A549 (cell line): ENCODE data around the gene EXOC3. TPM values are rescaled to one million over a fixed set of nuclear protein-coding genes. Genes with fewer than 3 reads are reported as not detected.
A peak's percentile ranks its signal among the peaks of the same experiment; 100 is the strongest.

Source experiments
- ATAC-seq, 2 experiments: fragments of 200-7000 bp in 1 of 2; fragments of >200 bp in 1 of 2; cut with Nextera tagmentation in 1 of 2; cut with Tn5 transposase in 1 of 2; 3 replicates each; pipeline versions ENCODE4 v1.8.0 to v1.9.1; 2018 to 2020; ENCODE audit warnings: mild to moderate bottlenecking in 1 of 2, moderate library complexity in 1 of 2
- CTCF ChIA-PET: fragments of 300-600 bp; sonication (Branson Sonifier 250); formaldehyde crosslinking; extraction: SDS; loops from one replicate; lab custom pipeline; 2021; ENCODE audit warnings: antibody characterized with exemption, inconsistent platforms; lab: Yijun Ruan, JAX
- POLR2A ChIA-PET: fragments of 350-600 bp; formaldehyde crosslinking; extraction: SDS; loops from one replicate; lab custom pipeline; 2021; ENCODE audit warnings: antibody characterized with exemption, inconsistent platforms; lab: Yijun Ruan, JAX
- DNase-seq, 2 experiments: peaks; one replicate each; pipeline versions ENCODE4 v3.0.0 to v3.0.0-alpha.2; 2011 to 2016; ENCODE audit warnings: low read depth in 1 of 2, low spot score in 1 of 2
- FAIRE-seq: peaks from 2 replicates; lab custom pipeline; 2011; peaks lifted over from hg19 to GRCh38; lab: Jason Lieb, UNC
- H3K27ac ChIP-seq, 2 experiments: fragments of >200 bp; sonication (Bioruptor Twin); formaldehyde crosslinking; 3 replicates each; pipeline ENCODE4 v1.5.1; 2016 to 2017
- H3K4me1 ChIP-seq: fragments of >200 bp; sonication (Bioruptor Twin); formaldehyde crosslinking; 3 replicates; pipeline ENCODE4 v1.6.1; 2016
- H3K4me2 ChIP-seq: fragments of >200 bp; sonication (Bioruptor Twin); formaldehyde crosslinking; 3 replicates; pipeline ENCODE4 v1.6.1; 2016
- H3K4me3 ChIP-seq: fragments of >200 bp; sonication (Bioruptor Twin); formaldehyde crosslinking; 3 replicates; pipeline ENCODE4 v1.5.1; 2016
- H3K9me3 ChIP-seq: fragments of >200 bp; sonication (Bioruptor Twin); formaldehyde crosslinking; 3 replicates; pipeline ENCODE4 v1.6.1; 2016
- CBX2 ChIP-seq: fragments of 200-600 bp; sonication (generic); IDR thresholded peaks from 2 replicates; pipeline ENCODE4 v1.6.1; 2016; ENCODE audit warnings: low read depth, mild to moderate bottlenecking, borderline replicate concordance
- EHF ChIP-seq: fragments of 250-450 bp; sonication (Bioruptor Pico); IDR thresholded peaks from 2 replicates; pipeline ENCODE4 v1.5.0; 2020; ENCODE audit warnings: mild to moderate bottlenecking
- GATA3 ChIP-seq: IDR thresholded peaks from 2 replicates; pipeline ENCODE4 v1.6.1; 2012; ENCODE audit warnings: borderline replicate concordance
- HDAC2 ChIP-seq: fragments of 200-600 bp; sonication (generic); IDR thresholded peaks from 2 replicates; pipeline ENCODE4 v1.6.1; 2016
- HOXA7 ChIP-seq: fragments of 250-450 bp; sonication (Bioruptor Pico); IDR thresholded peaks from 2 replicates; pipeline ENCODE4 v1.5.0; 2020; ENCODE audit warnings: mild to moderate bottlenecking, moderate library complexity
- JUN ChIP-seq, 2 experiments: fragments of >200 bp; sonication (Bioruptor Twin); formaldehyde crosslinking; IDR thresholded peaks; 2 replicates in 1 of 2; 3 replicates in 1 of 2; pipeline ENCODE4 v1.6.1; 2016 to 2017
- KDM5A ChIP-seq: fragments of 200-600 bp; sonication (generic); IDR thresholded peaks from 2 replicates; pipeline ENCODE4 v1.6.1; 2016; ENCODE audit warnings: antibody characterized with exemption, mild to moderate bottlenecking
- PHF8 ChIP-seq: fragments of 200-600 bp; sonication (generic); IDR thresholded peaks from 2 replicates; pipeline ENCODE4 v1.6.1; 2016; ENCODE audit warnings: low read depth, mild to moderate bottlenecking, antibody characterized with exemption, moderate library complexity, borderline replicate concordance
- POLR2A ChIP-seq: IDR thresholded peaks from 2 replicates; pipeline ENCODE4 v1.6.1; 2012; ENCODE audit warnings: mild to moderate bottlenecking, low read length
- RAD21 ChIP-seq, 2 experiments: fragments of >200 bp in 1 of 2; sonication (Bioruptor Twin) in 1 of 2; formaldehyde crosslinking in 1 of 2; IDR thresholded peaks in 1 of 2; conservative IDR thresholded peaks in 1 of 2; 2 replicates in 1 of 2; 3 replicates in 1 of 2; pipeline ENCODE4 v1.6.1; 2012 to 2018; ENCODE audit warnings: inconsistent platforms in 1 of 2
- RARB ChIP-seq: fragments of 250-450 bp; sonication (Bioruptor Pico); IDR thresholded peaks from 2 replicates; pipeline ENCODE4 v1.8.0; 2021; ENCODE audit warnings: mild to moderate bottlenecking, moderate library complexity
- RCOR1 ChIP-seq: fragments of 150-350 bp; IDR thresholded peaks from 2 replicates; pipeline ENCODE4 v1.6.1; 2014; ENCODE audit warnings: antibody characterized with exemption, low read length, low read depth
- RFX5 ChIP-seq: fragments of 450-650 bp; IDR thresholded peaks from 2 replicates; pipeline ENCODE4 v1.7.1; 2014; ENCODE audit warnings: antibody characterized with exemption, mild to moderate bottlenecking, moderate library complexity
- RNF2 ChIP-seq: fragments of 200-600 bp; sonication (generic); IDR thresholded peaks from 2 replicates; pipeline ENCODE4 v1.6.1; 2016; ENCODE audit warnings: low read depth, mild to moderate bottlenecking, antibody characterized with exemption, moderate library complexity, borderline replicate concordance
- TFCP2L1 ChIP-seq: fragments of 250-450 bp; sonication (Bioruptor Pico); IDR thresholded peaks from 2 replicates; pipeline ENCODE4 v1.5.0; 2021; ENCODE audit warnings: mild to moderate bottlenecking
- TP53 ChIP-seq: fragments of 250-450 bp; sonication (Bioruptor Pico); IDR thresholded peaks from 2 replicates; pipeline ENCODE4 v1.5.0; 2021; ENCODE audit warnings: mild to moderate bottlenecking, moderate library complexity
- ZC3H11A ChIP-seq: fragments of 450-650 bp; IDR thresholded peaks from 2 replicates; pipeline ENCODE4 v1.6.1; 2014; ENCODE audit warnings: antibody characterized with exemption, mild to moderate bottlenecking
- ZSCAN20 ChIP-seq: fragments of 250-450 bp; sonication (Bioruptor Pico); IDR thresholded peaks from 2 replicates; pipeline ENCODE4 v1.8.0; 2022; ENCODE audit warnings: mild to moderate bottlenecking, moderate library complexity
- WGBS: methylation state at CpG from one replicate; pipeline ENCODE4 v1.1.6; 2017; ENCODE audit errors: missing lambda C conversion rate; 5-methylcytosine and 5-hydroxymethylcytosine counted together
- polyA minus RNA-seq: library from RNA; depleted of rRNA, polyadenylated mRNA; stranded (reverse); fragments of >200 nt; gene quantifications from 2 replicates; pipeline ENCODE4 v1.2.3, GENCODE V29; 2011; rRNA and poly(A)+ RNA removed
- polyA plus RNA-seq, 4 experiments: library from polyadenylated mRNA; depleted of rRNA in 3 of 4; stranded (reverse); fragments of >200 nt; fragmentation: RNase III in 1 of 4; extraction: RNeasy Plus Mini Kit Qiagen cat#74134 plus additional on column Dnase treatment in 1 of 4; gene quantifications; 2 replicates in 3 of 4; 3 replicates in 1 of 4; pipeline ENCODE4 v1.2.3, GENCODE V29; 2011 to 2017
- TF ChIP-seq, protein P1 (sequence below): IDR thresholded peaks from 2 replicates; pipeline ENCODE4 v1.6.1; 2012; ENCODE audit warnings: low read depth, borderline replicate concordance
- TF ChIP-seq, protein P2 (sequence below): fragments of >200 bp; sonication (Bioruptor Twin); formaldehyde crosslinking; IDR thresholded peaks from 3 replicates; pipeline ENCODE4 v1.6.1; 2016
- TF ChIP-seq, protein P3 (sequence below): IDR thresholded peaks from 2 replicates; pipeline ENCODE4 v1.6.1; 2012

Gene EXOC3
- polyA plus RNA-seq (2011; rRNA removed) (20.0 and 25.1 TPM in 2 replicates), polyA plus RNA-seq (2017; fragmentation: RNase III; extraction: RNeasy Plus Mini Kit Qiagen cat#74134 plus additional on column Dnase treatment) (33.6 to 36.2 TPM (median 34.0 TPM) in 3 replicates), polyA minus RNA-seq (23.6 and 25.2 TPM in 2 replicates)
- 18.4 and 20.4 TPM in 2 replicates for polyA plus RNA-seq (2012; cell fraction: cytosol; rRNA removed)
- polyA plus RNA-seq (2012; cell fraction: nucleus; rRNA removed) = 53.4 and 60.7 TPM in 2 replicates

DNA sequence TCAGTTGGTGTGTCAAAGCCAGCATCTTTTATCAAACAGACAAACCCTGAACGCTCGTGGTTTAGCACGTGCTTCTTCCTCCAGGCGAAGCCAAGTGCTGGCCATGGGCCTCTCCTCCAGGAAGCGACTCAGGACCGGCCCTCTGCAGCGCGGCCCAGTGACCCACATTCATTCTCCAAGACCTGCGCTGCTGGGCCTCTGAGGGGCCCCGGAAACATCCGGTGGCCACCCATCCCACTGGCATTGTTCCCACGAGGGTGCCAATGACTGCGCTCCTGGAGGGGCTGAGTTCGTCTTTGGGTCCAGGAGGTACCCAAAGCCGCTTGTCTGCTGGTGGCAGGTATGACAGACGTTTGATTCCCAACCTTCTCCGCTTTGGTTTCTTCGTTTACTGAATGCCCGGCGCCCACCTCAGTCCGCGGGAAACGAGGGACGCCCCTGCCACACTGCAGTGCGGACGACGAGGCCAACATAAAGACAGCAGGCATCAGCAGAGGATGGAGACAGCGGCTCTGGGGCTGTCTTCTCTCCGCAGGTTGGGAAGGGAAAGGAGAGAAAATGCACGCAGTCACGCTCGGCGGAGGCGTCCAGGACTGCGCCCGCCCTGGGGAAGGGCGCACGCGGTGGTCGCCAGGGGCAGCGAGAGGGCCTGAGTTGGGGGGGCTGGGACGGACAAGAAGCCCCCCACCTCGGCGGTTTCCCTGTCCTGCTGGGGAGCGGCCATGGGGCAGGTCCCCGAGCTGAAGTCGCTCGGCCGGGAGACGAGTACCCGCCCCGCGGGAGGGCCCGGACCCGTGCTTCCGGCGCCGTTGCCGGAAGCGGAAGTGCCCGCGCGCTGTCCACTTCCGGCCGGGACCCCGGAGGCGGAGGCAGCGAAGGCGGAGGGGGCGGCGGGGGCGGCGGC is at the start of gene EXOC3:
TSS of gene EXOC3 (plus strand) at position 842 of the 904 bp plus-strand sequence. CDS start 3,030 bp downstream, outside the sequence.
- CTCF ChIA-PET = interaction anchor here (1.1 kb wide), 1 partner anchor 126 kb away, joined by 4 read pairs; no protein-coding TSS in a partner anchor
- DNase-seq = peak; percentile 75 to 96
- H3K4me1 ChIP-seq = peaks cover 14% of the 10 kb centered on the region
- TF ChIP-seq, protein P1, sequence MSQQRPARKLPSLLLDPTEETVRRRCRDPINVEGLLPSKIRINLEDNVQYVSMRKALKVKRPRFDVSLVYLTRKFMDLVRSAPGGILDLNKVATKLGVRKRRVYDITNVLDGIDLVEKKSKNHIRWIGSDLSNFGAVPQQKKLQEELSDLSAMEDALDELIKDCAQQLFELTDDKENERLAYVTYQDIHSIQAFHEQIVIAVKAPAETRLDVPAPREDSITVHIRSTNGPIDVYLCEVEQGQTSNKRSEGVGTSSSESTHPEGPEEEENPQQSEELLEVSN = peak; percentile 74
- no peak for TF ChIP-seq TP53
- TF ChIP-seq KDM5A = peak; percentile 48; the same call in 1 of the 2 replicates
- TF ChIP-seq, protein P2, sequence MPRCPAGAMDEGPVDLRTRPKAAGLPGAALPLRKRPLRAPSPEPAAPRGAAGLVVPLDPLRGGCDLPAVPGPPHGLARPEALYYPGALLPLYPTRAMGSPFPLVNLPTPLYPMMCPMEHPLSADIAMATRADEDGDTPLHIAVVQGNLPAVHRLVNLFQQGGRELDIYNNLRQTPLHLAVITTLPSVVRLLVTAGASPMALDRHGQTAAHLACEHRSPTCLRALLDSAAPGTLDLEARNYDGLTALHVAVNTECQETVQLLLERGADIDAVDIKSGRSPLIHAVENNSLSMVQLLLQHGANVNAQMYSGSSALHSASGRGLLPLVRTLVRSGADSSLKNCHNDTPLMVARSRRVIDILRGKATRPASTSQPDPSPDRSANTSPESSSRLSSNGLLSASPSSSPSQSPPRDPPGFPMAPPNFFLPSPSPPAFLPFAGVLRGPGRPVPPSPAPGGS = peak; percentile 89
- TF ChIP-seq RFX5 = no peak
- TF ChIP-seq HOXA7 (CRISPR knock-in tag) = no peak
- TF ChIP-seq RNF2 = 0 out of 2 replicates have a peak, but pooled peaks have one; percentile 56
- TF ChIP-seq PHF8 = peak; percentile 92; the same call in 1 of the 2 replicates
- TF ChIP-seq ZC3H11A = no peak
- TF ChIP-seq, protein P3, sequence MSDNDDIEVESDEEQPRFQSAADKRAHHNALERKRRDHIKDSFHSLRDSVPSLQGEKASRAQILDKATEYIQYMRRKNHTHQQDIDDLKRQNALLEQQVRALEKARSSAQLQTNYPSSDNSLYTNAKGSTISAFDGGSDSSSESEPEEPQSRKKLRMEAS = peak; percentile 68
- TF ChIP-seq CBX2 = no peak
- peak; percentile 80 to 86; a peak in 4 of 5 replicates for TF ChIP-seq JUN (IDR thresholded peaks at IDR 0.05)
- peak; percentile 79 for TF ChIP-seq POLR2A
- TF ChIP-seq, all 56 proteins: peak for 8
- peak within 1 kb of the TSS; percentile 93 to 94 for H3K27ac ChIP-seq
- POLR2A ChIA-PET = interaction anchor here (1.0 to 1.3 kb wide), 3 partner anchors 9 to 171 kb away, joined by 3 to 4 read pairs (median 4); partner anchors contain the start of gene PDCD6
- H3K4me3 ChIP-seq = peak within 1 kb of the TSS; percentile 66
- H3K9me3 ChIP-seq = no peaks in the 10 kb centered on the region
- H3K4me2 ChIP-seq = peak within 1 kb of the TSS; percentile 97
- FAIRE-seq = no peak
- peak; percentile 93 to 96 for ATAC-seq
- 25% methylated on average over 19 of the region's 73 CpGs for WGBS

DNA sequence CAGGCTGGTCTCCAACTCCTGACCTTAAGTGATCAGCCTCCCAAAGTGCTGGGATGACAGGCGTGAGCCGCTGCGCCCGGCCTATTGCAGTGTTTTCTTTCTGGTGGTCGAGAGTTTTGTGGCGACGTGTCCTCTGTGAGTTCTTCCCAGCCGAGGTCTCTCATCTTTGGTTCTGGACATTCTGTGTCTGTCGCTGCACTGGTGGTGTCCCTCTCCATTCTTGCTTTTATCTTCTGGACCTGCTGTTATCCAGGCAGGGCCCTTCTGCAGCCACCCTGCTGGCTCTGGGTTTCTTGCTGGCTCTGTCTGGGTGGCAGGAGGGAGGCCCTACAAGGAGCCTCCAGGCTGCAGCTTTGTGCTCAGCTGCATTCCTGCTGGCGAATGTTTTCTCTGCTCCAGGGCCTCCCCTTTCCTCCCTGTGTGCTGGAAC is 49.1 kb upstream of the EXOC3 start:
- ATAC-seq (peak in 1 of 2 experiments; percentile 19; a peak in 2 of 6 replicates), DNase-seq (no peak), FAIRE-seq (no peak)
- POLR2A ChIA-PET = no interaction called here
- Histone ChIP-seq H3K9me3 (no peaks in the 10 kb centered on the region), H3K27ac (0 out of 6 replicates have a peak overlapping the region, but pooled peaks of 1 of the 2 experiments have one; percentile 28), H3K4me3 (no peak overlapping the region), H3K4me2 (no peak overlapping the region), H3K4me1 (peaks cover 23% of the 10 kb centered on the region)
- WGBS = 94% methylated on average over 10 of the region's 10 CpGs
- TF ChIP-seq RCOR1 (no peak), GATA3 (no peak), TFCP2L1 (CRISPR knock-in tag) (no peak), RARB (CRISPR knock-in tag) (no peak), HDAC2 (no peak), RAD21 (conservative IDR thresholded peaks at IDR 0.05 in 1 of 2, IDR thresholded peaks at IDR 0.05 in 1 of 2) (no peak), EHF (CRISPR knock-in tag) (no peak), ZSCAN20 (no peak)
- TF ChIP-seq, protein P2 = no peak
- CTCF ChIA-PET = interaction anchor here (1.3 kb wide), 1 partner anchor 56 kb away, joined by 4 read pairs; no protein-coding TSS in a partner anchor
